ENCODE results near the gene IQCK.

GRCh38 chr16:19809121-19809635 is 91.1 kb downstream of the IQCK start:
- TF ChIP-seq CTCF (IDR thresholded peaks at IDR 0.05) (no peak), EP300 (IDR thresholded peaks at IDR 0.05) (no peak), POLR2AphosphoS5 (IDR thresholded peaks at IDR 0.05) (no peak), POLR2A (IDR thresholded peaks at IDR 0.05) (no peak)

Data from stomach (tissue), 4 donors.